Hematopoietic multipotent progenitor cell (in vitro differentiated cells): ENCODE data around the gene TP53I3. TPM values are rescaled to one million over a fixed set of nuclear protein-coding genes. Genes with fewer than 3 reads are reported as not detected.
"Not testable (repeated sequence)": the region's sequence is repeated elsewhere in the genome, so short reads cannot be mapped to it uniquely, and the experiment has no call there.

Source experiments
- DNase-seq, 3 donors: peaks; one replicate each; pipeline ENCODE4 v3.0.0-alpha.2; 2011 to 2015; ENCODE audit warnings: low read depth in 2 of 3, low spot score in 2 of 3
- total RNA-seq: library from RNA; depleted of rRNA; stranded (reverse); fragments of >200 nt; gene quantifications from one replicate; pipeline ENCODE4 v1.2.3, GENCODE V29; 2012

Gene TP53I3
- total RNA-seq = 29.6 TPM

- DNase-seq = peak; percentile 77 to 90 (median 88)
Observed at GRCh38 chr2:24084386-24085199, at the start of gene TP53I3. TSS of gene TP53I3 (minus strand) at chr2:24084834. CDS start at chr2:24084326, 508 bp downstream.

- DNase-seq = no peak
Observed at GRCh38 chr2:24132543-24132942, 47.9 kb upstream of the TP53I3 start.

- DNase-seq = no peak
Observed at GRCh38 chr2:24125956-24126355, 41.3 kb upstream of the TP53I3 start.

GRCh38 chr2:24123922-24124580 lies 39.4 kb upstream of the TP53I3 start:
- DNase-seq = no peak

- DNase-seq = peak; percentile 10 to 86 (median 86)
Observed at GRCh38 chr2:24123195-24123921, 38.7 kb upstream of the TP53I3 start, which contains the start of the genes FAM228B and PFN4. TSS of gene FAM228B (plus strand) at chr2:24123469. CDS start at chr2:24124362, 893 bp downstream. TSS of gene PFN4 (minus strand) at chr2:24123334. CDS start at chr2:24122535, 799 bp downstream.

GRCh38 chr2:24122366-24123194 lies 37.9 kb upstream of the TP53I3 start:
- no peak for DNase-seq

GRCh38 chr2:24121469-24121868 lies 36.8 kb upstream of the TP53I3 start:
- no peak for DNase-seq

- DNase-seq = no peak
Observed at GRCh38 chr2:24121066-24121465, 36.4 kb upstream of the TP53I3 start.

- DNase-seq = no peak
Observed at GRCh38 chr2:24117902-24118301, 33.3 kb upstream of the TP53I3 start.

GRCh38 chr2:24115057-24115456 lies 30.4 kb upstream of the TP53I3 start:
- no peak for DNase-seq

- no peak for DNase-seq
Observed at GRCh38 chr2:24111407-24111901, 26.8 kb upstream of the TP53I3 start.

- no peak for DNase-seq
Observed at GRCh38 chr2:24110660-24111303, 26.1 kb upstream of the TP53I3 start.

- not testable (repeated sequence) for DNase-seq
Observed at GRCh38 chr2:24109431-24109830, 24.8 kb upstream of the TP53I3 start.

GRCh38 chr2:24107336-24107735 lies 22.7 kb upstream of the TP53I3 start:
- no peak for DNase-seq

GRCh38 chr2:24106786-24107185 lies 22.2 kb upstream of the TP53I3 start:
- DNase-seq = no peak

- no peak for DNase-seq
Observed at GRCh38 chr2:24105816-24106215, 21.2 kb upstream of the TP53I3 start.

- no peak for DNase-seq
Observed at GRCh38 chr2:24104906-24105305, 20.3 kb upstream of the TP53I3 start.

GRCh38 chr2:24104110-24104650 lies 19.5 kb upstream of the TP53I3 start:
- DNase-seq = no peak

- no peak for DNase-seq
Observed at GRCh38 chr2:24102677-24103076, 18.0 kb upstream of the TP53I3 start.
